Activated CD8-positive, alpha-beta memory T cell treated with anti-CD3 and anti-CD28 coated beads for 36 hours (primary cell): ENCODE data around the gene NRXN3. TPM values are rescaled to one million over a fixed set of nuclear protein-coding genes. Genes with fewer than 3 reads are reported as not detected.

Experiments
- CTCF ChIA-PET: fragments of 350-600 bp; sonication (Branson Sonifier 250); formaldehyde crosslinking; loops from one replicate; lab custom pipeline; 2021; ENCODE audit warnings: antibody characterized with exemption; lab: Charles Lee
- POLR2A ChIA-PET: fragments of 350-600 bp; sonication (Branson Sonifier 250); formaldehyde crosslinking; loops from one replicate; lab custom pipeline; 2021; ENCODE audit warnings: antibody characterized with exemption; lab: Charles Lee
- total RNA-seq, 2 experiments: library from RNA; stranded (reverse); gene quantifications; one replicate each; pipeline ENCODE4 v1.2.3, GENCODE V29; 2021

The NRXN3 gene
- total RNA-seq, 2 experiments from 2014 or later = not detected

GRCh38 chr14:79530555-79530954 is 1360.4 kb downstream of the NRXN3 start:
- ChIA-PET POLR2A (no interaction called here), CTCF (no interaction called here)

GRCh38 chr14:79534703-79535353 is 1364.7 kb downstream of the NRXN3 start:
- ChIA-PET CTCF (no interaction called here), POLR2A (no interaction called here)

DNA sequence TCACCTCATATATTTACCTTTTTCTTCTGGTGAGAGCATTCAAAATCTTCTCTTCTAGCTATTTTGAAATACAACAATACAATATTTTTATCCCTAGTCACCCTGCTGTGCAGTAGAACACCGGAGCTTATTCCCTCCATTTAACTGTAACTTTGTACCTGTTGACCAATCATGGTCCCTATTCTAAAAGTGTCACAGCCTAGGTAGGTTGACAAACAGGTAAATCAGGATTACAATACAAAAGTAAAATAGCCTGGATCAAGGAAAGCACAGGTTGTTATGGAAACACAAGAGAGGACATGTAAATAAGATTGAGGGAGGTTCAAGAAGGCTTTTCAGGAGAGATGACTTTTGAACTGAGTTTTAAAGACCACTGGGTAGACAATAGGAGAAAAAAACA is 1370.2 kb downstream of the NRXN3 start:
- ChIA-PET CTCF (no interaction called here), POLR2A (no interaction called here)

- ChIA-PET CTCF (no interaction called here), POLR2A (no interaction called here)
These were observed 1371.9 kb downstream of the NRXN3 start for GRCh38 chr14:79542121-79542520.

GRCh38 chr14:79543348-79543747 is 1373.2 kb downstream of the NRXN3 start:
- CTCF ChIA-PET = no interaction called here
- POLR2A ChIA-PET = no interaction called here

GRCh38 chr14:79543967-79544697 is 1374.0 kb downstream of the NRXN3 start:
- CTCF ChIA-PET = no interaction called here

GRCh38 chr14:79544698-79545070 is 1374.5 kb downstream of the NRXN3 start:
- ChIA-PET CTCF (no interaction called here), POLR2A (no interaction called here)

More at GRCh38 chr14:79543967-79544697, 1374.0 kb downstream of the NRXN3 start:
- POLR2A ChIA-PET = no interaction called here

DNA sequence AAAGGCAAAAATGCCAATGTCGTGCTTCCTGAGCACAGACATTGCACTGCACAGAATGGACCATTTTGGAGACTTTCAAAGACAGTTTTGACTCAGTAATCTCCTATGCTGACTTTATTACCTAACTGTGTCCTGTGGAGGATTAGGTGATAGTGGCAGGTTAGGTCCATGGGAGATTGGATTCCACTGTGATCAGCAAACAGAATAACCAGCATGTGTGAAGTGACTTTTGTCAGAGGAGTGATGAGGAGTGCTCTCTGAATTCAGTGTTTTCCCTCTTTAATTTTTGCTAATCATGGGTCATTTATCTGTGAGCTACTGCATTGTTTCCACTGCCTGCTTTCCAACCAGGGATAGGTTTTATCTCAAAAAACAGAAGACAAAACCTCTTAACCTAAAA is 1378.7 kb downstream of the NRXN3 start:
- CTCF ChIA-PET = no interaction called here
- POLR2A ChIA-PET = no interaction called here

GRCh38 chr14:79549515-79549914 is 1379.3 kb downstream of the NRXN3 start:
- CTCF ChIA-PET = no interaction called here

DNA sequence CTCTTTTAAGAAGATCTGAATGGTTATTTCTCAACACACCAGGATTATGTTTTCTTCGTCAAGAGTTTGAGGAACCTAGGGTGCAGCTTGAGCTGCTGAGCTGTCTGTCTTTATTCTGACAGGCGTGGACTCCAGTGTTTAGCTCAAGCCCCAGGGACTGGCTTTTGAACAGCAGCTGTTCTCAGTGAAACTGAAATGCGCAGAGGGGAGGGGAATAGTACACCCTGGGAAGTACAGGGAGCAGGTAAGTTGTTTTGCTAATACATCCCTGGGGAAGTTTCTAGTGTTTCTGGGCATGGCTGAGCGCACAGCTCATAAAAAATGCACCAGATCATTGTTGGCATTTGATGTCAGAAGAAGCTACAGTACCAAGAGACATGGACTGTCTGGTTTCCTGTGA is 1381.3 kb downstream of the NRXN3 start:
- CTCF ChIA-PET = interaction anchor here (0.6 kb wide), 1 partner anchor 25 kb away, joined by 7 read pairs; no protein-coding TSS in a partner anchor

More at GRCh38 chr14:79549515-79549914, 1379.3 kb downstream of the NRXN3 start:
- POLR2A ChIA-PET = no interaction called here

DNA sequence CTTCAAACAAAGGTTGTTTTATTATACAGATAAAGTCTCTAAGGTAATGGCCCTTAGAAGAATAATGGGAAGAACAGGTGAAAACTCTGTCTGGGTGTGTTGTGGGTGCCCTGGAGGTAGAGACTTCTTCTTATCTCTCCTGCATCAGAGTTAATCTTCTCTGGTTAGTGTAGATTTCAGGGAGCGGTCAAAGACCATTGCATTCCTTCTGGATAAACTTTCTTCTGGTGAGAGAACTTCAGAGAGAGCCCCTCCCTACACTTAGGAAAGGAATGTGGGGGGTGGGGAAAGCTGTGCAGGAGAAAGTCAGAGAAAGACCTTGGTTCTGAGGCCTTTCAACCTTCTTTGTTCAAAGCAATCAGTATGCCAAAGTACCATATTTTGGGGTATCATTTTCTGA is 1382.6 kb downstream of the NRXN3 start:
- POLR2A ChIA-PET = no interaction called here
- CTCF ChIA-PET = no interaction called here

More for the DNA sequence above, 1381.3 kb downstream of the NRXN3 start:
- POLR2A ChIA-PET = no interaction called here

DNA sequence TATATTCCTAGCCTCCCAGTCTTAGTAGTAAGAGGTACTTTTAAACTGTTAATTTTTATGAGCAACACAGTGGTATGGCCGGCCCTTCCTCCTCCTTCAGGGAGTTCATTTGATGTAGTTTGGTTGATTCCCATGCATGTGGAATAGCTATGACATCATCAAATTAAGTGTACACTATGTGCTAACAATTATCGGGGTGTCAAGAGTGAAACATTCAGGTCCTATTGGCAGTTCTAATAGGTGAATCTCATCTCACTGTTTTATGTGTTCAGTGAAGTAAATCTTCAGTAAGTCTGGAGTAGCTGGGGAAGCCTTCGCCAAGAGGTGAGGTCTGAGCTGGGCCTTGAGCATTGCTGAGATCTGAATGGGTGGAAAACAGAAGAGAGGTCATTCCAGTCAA is 1384.6 kb downstream of the NRXN3 start:
- ChIA-PET POLR2A (no interaction called here), CTCF (no interaction called here)

DNA sequence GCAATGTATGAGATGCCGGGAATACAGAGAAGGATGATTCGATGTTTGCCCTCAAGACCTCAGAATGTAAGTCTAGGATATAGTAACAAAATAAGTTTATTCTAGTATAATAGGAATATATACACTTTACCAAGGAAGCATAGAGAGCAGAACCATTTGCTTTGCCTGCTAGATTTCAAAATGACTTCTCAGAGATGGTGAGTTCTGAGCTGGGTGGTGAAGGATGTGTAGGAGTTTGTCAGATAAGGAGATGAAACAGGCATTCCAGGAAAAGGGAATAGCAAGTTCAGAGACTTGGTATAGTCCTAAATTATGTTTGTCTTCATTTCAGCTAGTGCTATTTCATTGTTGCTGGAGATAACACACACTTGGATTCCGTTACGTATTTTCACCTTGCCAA is 1385.3 kb downstream of the NRXN3 start:
- CTCF ChIA-PET = no interaction called here
- POLR2A ChIA-PET = no interaction called here

DNA sequence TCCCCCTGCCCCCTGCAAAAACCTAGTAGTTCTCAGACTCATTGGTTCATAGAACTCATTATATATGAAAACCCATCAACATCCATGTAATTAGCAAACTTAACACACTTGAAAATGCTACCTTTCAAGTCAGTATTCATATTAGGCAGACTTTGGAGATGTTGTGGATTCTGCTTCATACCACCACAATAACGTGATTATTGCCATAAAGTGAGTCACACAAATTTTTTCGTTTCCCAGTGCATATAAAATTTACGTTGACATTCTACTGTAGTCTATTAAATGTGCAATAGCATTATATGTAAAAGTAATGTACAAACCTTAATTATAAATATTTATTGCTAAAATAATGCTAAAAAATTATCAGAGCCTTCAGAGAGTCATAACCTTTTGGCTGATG is 1387.1 kb downstream of the NRXN3 start:
- ChIA-PET CTCF (no interaction called here), POLR2A (no interaction called here)

DNA sequence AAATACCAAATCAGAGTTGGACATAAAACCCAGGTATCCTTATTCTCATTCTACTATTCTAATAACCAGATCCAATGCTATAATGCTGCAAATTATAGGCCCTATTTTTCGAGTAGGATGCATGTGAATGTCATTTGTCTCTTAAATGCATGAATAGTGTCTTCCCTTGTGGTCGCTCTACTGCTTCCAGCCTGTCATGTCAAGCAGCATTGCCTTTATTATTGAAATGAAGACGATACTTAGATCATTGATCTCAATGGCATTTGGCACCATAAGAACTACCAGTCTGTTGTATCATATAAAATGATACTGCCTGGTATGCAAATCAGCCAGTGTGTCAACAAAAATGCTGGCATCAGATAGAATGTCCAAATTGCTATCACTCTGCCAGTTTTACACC is 1392.0 kb downstream of the NRXN3 start:
- POLR2A ChIA-PET = no interaction called here
- CTCF ChIA-PET = no interaction called here

- ChIA-PET POLR2A (no interaction called here), CTCF (no interaction called here)
These were observed 1394.2 kb downstream of the NRXN3 start for GRCh38 chr14:79564371-79564770.

DNA sequence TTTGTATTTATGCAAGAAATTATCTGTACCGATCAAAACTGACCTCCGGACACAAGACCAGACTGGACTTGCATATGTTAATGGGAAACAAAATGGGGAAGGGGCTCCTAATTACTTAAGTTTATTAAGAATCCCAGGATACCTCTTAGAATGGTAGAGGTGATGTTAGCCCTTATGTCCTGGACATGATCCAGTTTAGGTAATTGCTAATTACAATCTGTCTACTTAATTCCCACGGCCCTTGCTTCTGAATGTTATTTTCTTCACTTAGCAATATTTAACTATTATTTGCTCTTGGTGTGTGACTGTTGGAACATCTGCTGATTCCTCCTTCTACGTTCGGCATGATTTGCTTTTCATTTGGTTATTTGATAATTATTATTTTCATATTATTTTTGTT is 1397.1 kb downstream of the NRXN3 start:
- CTCF ChIA-PET = no interaction called here
- POLR2A ChIA-PET = no interaction called here

GRCh38 chr14:79568594-79568993 is 1398.4 kb downstream of the NRXN3 start:
- ChIA-PET POLR2A (no interaction called here), CTCF (no interaction called here)

DNA sequence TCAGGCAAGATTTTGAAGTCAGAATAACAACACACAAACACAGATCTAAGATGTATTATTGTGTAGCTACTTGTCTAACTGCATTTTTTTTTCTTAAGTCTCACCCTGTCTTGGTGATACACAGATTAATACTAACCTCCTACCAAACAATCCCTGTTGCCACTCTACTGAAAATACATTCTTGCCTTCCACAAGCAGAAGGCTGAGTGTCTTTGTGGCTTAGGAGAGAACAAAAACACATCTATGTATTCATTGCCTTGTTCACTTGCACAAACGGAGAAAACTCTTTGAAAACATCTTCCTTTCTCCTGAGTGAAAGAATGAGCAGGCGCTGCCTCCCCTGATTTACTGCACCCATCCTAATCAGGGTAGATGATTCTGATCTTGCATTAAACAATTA is 1398.9 kb downstream of the NRXN3 start:
- CTCF ChIA-PET = no interaction called here
- POLR2A ChIA-PET = no interaction called here

GRCh38 chr14:79570648-79571047 is 1400.5 kb downstream of the NRXN3 start:
- CTCF ChIA-PET = no interaction called here
- POLR2A ChIA-PET = no interaction called here

DNA sequence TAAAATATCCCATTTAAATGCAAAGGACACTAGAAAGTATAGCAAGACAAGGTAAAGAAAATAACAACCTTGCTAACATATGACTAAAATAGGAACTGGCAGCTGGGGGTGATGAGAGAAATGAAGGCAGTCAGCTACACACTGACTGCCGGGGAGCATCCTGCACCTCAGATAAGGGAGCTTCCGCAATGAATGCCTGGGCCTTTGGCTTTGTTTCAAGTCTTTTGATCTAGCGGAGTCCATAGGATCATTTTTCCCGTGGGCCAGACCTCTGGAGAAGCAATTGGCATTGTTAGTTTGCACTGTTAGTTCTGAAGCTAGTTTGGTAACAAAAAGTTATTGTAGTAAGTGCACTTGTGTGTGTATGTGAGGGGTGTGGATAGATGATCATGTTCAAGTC is 1401.2 kb downstream of the NRXN3 start:
- POLR2A ChIA-PET = no interaction called here
- CTCF ChIA-PET = no interaction called here
